Right ventricle myocardium inferior (tissue), 1 donor: ENCODE data around the gene CPPED1. TPM values are rescaled to one million over a fixed set of nuclear protein-coding genes. Genes with fewer than 3 reads are reported as not detected.

Experiments
- microRNA-seq: library from miRNA; unstranded; fragments of <30 nt; microRNA quantifications from one replicate; pipeline ENCODE4 v1.2.0, GENCODE V29; 2020
- total RNA-seq: library from RNA; stranded (reverse); fragmentation: NEBNext Ultra II Directional; extraction: Animal tissue kit (Norgen Biotek cat#: 25700); gene quantifications from one replicate; pipeline ENCODE4 v1.2.1, GENCODE V29; 2021
- donor health status: DM: no; HTN: yes; CAD: no; lungs with severe emphysema.

CPPED1 gene
- total RNA-seq, 1 donor from 2014 or later, result 14.3 TPM

Small RNA genes within 50 kb of the gene (microRNA-seq; reads per million reads assigned to microRNA genes)
- not detected for gene MIR4718

Other genes with a start within 250 kb of the CPPED1 start
- gene SHISA9, start 97.7 kb upstream of the CPPED1 start, total RNA-seq, result 0.49 TPM